AG09319 (cell line): ENCODE results near the gene KLK11.
"Not testable (repeated sequence)": the region's sequence is repeated elsewhere in the genome, so short reads cannot be mapped to it uniquely, and the experiment has no call there.

Experiments used
- DNase-seq: peaks from one replicate; pipeline ENCODE4 v3.0.0-alpha.2; 2010; ENCODE audit warnings: low read depth; ENCODE audit errors: extremely low read depth
- CTCF ChIP-seq: IDR thresholded peaks from 2 replicates; pipeline ENCODE4 v1.5.1; 2011; ENCODE audit warnings: low read depth, mild to moderate bottlenecking, inconsistent platforms, low read length, moderate library complexity

The KLK11 gene

GRCh38 chr19:51000426-51000825 is 26.0 kb downstream of the KLK11 start:
- DNase-seq, result no peak

GRCh38 chr19:50998686-50999085 is 27.7 kb downstream of the KLK11 start:
- TF ChIP-seq CTCF, result no peak
- DNase-seq, result no peak

More at GRCh38 chr19:51000426-51000825, 26.0 kb downstream of the KLK11 start:
- TF ChIP-seq CTCF, result no peak

GRCh38 chr19:50998061-50998460 is 28.4 kb downstream of the KLK11 start:
- no peak for DNase-seq
- no peak for TF ChIP-seq CTCF

- no peak for TF ChIP-seq CTCF
- no peak for DNase-seq
Observed at GRCh38 chr19:50994129-50994528, 32.3 kb downstream of the KLK11 start.

- no peak for DNase-seq
- TF ChIP-seq CTCF, result no peak
Observed at GRCh38 chr19:50992666-50993035, 33.8 kb downstream of the KLK11 start.

- DNase-seq, result not testable (repeated sequence)
Observed at GRCh38 chr19:50984416-50984815, 42.0 kb downstream of the KLK11 start.

- no peak for DNase-seq
- TF ChIP-seq CTCF, result no peak
Observed at GRCh38 chr19:50983625-50984292, 42.7 kb downstream of the KLK11 start, which contains the start of gene KLK7. Gene KLK7, minus strand, starts transcription at chr19:50983917. Its CDS starts 1,518 bp downstream, at chr19:50982399.

- DNase-seq, result no peak
- no peak for TF ChIP-seq CTCF
Observed at GRCh38 chr19:50982186-50982585, 44.2 kb downstream of the KLK11 start.
